Mesenteric fat pad (tissue), 1 donor: Measurements from ENCODE around the gene CLBA1. TPM values are rescaled to one million over a fixed set of nuclear protein-coding genes. Genes with fewer than 3 reads are reported as not detected.

Experiments used
- DNase-seq: peaks from one replicate; pipeline ENCODE4 v3.0.0-alpha.2; 2020; ENCODE audit warnings: low spot score
- total RNA-seq: library from RNA; stranded (reverse); fragmentation: NEBNext Ultra II Directional; extraction: Animal tissue kit (Norgen Biotek cat#: 25700); gene quantifications from one replicate; pipeline ENCODE4 v1.2.1, GENCODE V29; 2021
- donor health status: DM: yes; HTN: yes; CAD: no.

CLBA1 gene
- total RNA-seq, 1 donor from 2014 or later = 2.8 TPM

GRCh38 chr14:105005329-105005928 is 19.8 kb downstream of the CLBA1 start:
- no peak for DNase-seq

- DNase-seq = no peak
These were observed 20.6 kb downstream of the CLBA1 start for GRCh38 chr14:105005929-105006830.

- DNase-seq = no peak
These were observed 21.4 kb downstream of the CLBA1 start for GRCh38 chr14:105006831-105007592.

- DNase-seq = no peak
These were observed 22.1 kb downstream of the CLBA1 start for GRCh38 chr14:105007593-105008264.

GRCh38 chr14:105010106-105010505 is 24.5 kb downstream of the CLBA1 start:
- no peak for DNase-seq

GRCh38 chr14:105010891-105011291 is 25.3 kb downstream of the CLBA1 start:
- no peak for DNase-seq

- no peak for DNase-seq
These were observed 25.9 kb downstream of the CLBA1 start for GRCh38 chr14:105011312-105011990.

- no peak for DNase-seq
These were observed 26.8 kb downstream of the CLBA1 start for GRCh38 chr14:105012171-105012985.

GRCh38 chr14:105013150-105013785 is 27.7 kb downstream of the CLBA1 start:
- DNase-seq = no peak

GRCh38 chr14:105014032-105014431 is 28.4 kb downstream of the CLBA1 start:
- DNase-seq = no peak

GRCh38 chr14:105014631-105015030 is 29.0 kb downstream of the CLBA1 start:
- no peak for DNase-seq

GRCh38 chr14:105015242-105015641 is 29.7 kb downstream of the CLBA1 start:
- DNase-seq = no peak

- DNase-seq = no peak
These were observed 30.3 kb downstream of the CLBA1 start for GRCh38 chr14:105015905-105016304.

GRCh38 chr14:105018414-105018813 is 32.8 kb downstream of the CLBA1 start:
- no peak for DNase-seq

GRCh38 chr14:105019861-105020814 is 34.5 kb downstream of the CLBA1 start:
- no peak for DNase-seq

GRCh38 chr14:105020815-105021655 is 35.4 kb downstream of the CLBA1 start, which contains the start of gene CDCA4:
Gene CDCA4 (minus strand): TSS chr14:105021083. CDS start chr14:105011929, 9,154 bp downstream.
- DNase-seq = peak; percentile 99

GRCh38 chr14:105021656-105022275 is 36.2 kb downstream of the CLBA1 start:
- no peak for DNase-seq
